Endothelial cell of umbilical vein (primary cell): Measurements from ENCODE around the gene MARK4. TPM values are rescaled to one million over a fixed set of nuclear protein-coding genes. Genes with fewer than 3 reads are reported as not detected.

Experiments
- BruUV-seq: library from RNA; stranded (reverse); fragments of 400-500 nt; replicated peaks from 2 replicates; lab custom pipeline; 2021; lab: Mats Ljungman, UMichigan
- CTCF ChIA-PET: fragments of 300-600, 350-600 bp; sonication (Branson Sonifier 250); formaldehyde crosslinking; loops from one replicate; lab custom pipeline; 2021; ENCODE audit warnings: antibody characterized with exemption, inconsistent platforms; lab: Charles Lee
- POLR2A ChIA-PET: fragments of 300-600, 350-600 bp; sonication (Branson Sonifier 250); formaldehyde crosslinking; loops from one replicate; lab custom pipeline; 2021; ENCODE audit warnings: antibody characterized with exemption, inconsistent platforms; lab: Charles Lee
- DNase-seq: peaks from one replicate; pipeline ENCODE4 v3.0.0-alpha.2; 2011; ENCODE audit warnings: low read depth, low spot score
- FAIRE-seq: peaks from 2 replicates; lab custom pipeline; 2011; peaks lifted over from hg19 to GRCh38; lab: Jason Lieb, UNC
- H2AFZ ChIP-seq: 2 replicates; pipeline ENCODE4 v1.6.0; 2012; ENCODE audit warnings: low read depth, low read length, control low read depth, inconsistent platforms
- H3K27ac ChIP-seq: 2 replicates; pipeline ENCODE4 v1.5.1; 2011; ENCODE audit warnings: low read depth, mild to moderate bottlenecking, control low read depth, low read length, moderate library complexity; ENCODE audit not compliant: insufficient read depth
- H3K27me3 ChIP-seq, 2 experiments: 2 replicates each; pipeline versions ENCODE4 v1.6.0 to v1.6.1; 2011; ENCODE audit warnings: low read length in 2 of 2, mixed read lengths in 1 of 2; ENCODE audit not compliant: control insufficient read depth in 2 of 2, insufficient read depth in 2 of 2
- H3K36me3 ChIP-seq, 2 experiments: 2 replicates in 1 of 2; 3 replicates in 1 of 2; pipeline ENCODE4 v1.5.1; 2011; ENCODE audit warnings: low read length in 2 of 2, mild to moderate bottlenecking in 1 of 2, moderate library complexity in 1 of 2; ENCODE audit not compliant: control insufficient read depth in 2 of 2, insufficient read depth in 2 of 2; ENCODE audit errors: extremely low read depth in 1 of 2
- H3K4me1 ChIP-seq: 3 replicates; pipeline ENCODE4 v1.5.1; 2011; ENCODE audit warnings: mild to moderate bottlenecking, low read length; ENCODE audit not compliant: control insufficient read depth, insufficient read depth; ENCODE audit errors: extremely low read depth
- H3K4me2 ChIP-seq: 2 replicates; pipeline ENCODE4 v1.6.1; 2011; ENCODE audit warnings: low read length, control low read depth, mixed read lengths; ENCODE audit not compliant: insufficient read depth
- H3K4me3 ChIP-seq, 3 experiments: fragments of 200-600 bp in 1 of 3; sonication (generic), shearing (Covaris generic) in 1 of 3; replicated peaks in 1 of 3; 2 replicates each; pipeline ENCODE4 v1.5.1; 2011 to 2016; ENCODE audit warnings: control low read depth in 3 of 3, low read length in 3 of 3, mild to moderate bottlenecking in 2 of 3, inconsistent platforms in 1 of 3, low read depth in 1 of 3, moderate library complexity in 1 of 3; ENCODE audit not compliant: insufficient read depth in 1 of 3
- H3K79me2 ChIP-seq: 2 replicates; pipeline ENCODE4 v1.6.0; 2012; ENCODE audit warnings: low read length, inconsistent platforms; ENCODE audit not compliant: control insufficient read depth, insufficient read depth
- H3K9ac ChIP-seq: replicated peaks from 2 replicates; pipeline ENCODE3; 2011; ENCODE audit warnings: low read length, control low read depth; ENCODE audit not compliant: insufficient read depth; ENCODE audit errors: extremely low read depth
- H3K9me1 ChIP-seq: replicated peaks from 3 replicates; pipeline ENCODE4 v1.6.0; 2011; ENCODE audit warnings: mild to moderate bottlenecking, low read length; ENCODE audit not compliant: control insufficient read depth, insufficient read depth; ENCODE audit errors: extremely low read depth
- H3K9me3 ChIP-seq: replicated peaks from 2 replicates; pipeline ENCODE4 v1.5.1; 2012; ENCODE audit warnings: low read length, inconsistent platforms; ENCODE audit not compliant: control insufficient read depth, insufficient read depth
- H4K20me1 ChIP-seq: replicated peaks from 2 replicates; pipeline ENCODE3; 2011; ENCODE audit warnings: mild to moderate bottlenecking, low read length; ENCODE audit not compliant: control insufficient read depth, insufficient read depth; ENCODE audit errors: extremely low read depth
- CTCF ChIP-seq, 2 donors: IDR thresholded peaks; 1 replicate in 1 of 2; 2 replicates in 1 of 2; pipeline ENCODE4 v1.5.1; 2011; ENCODE audit warnings: low read length in 2 of 2, mild to moderate bottlenecking in 2 of 2, moderate library complexity in 2 of 2, control low read depth in 1 of 2, inconsistent platforms in 1 of 2, low read depth in 1 of 2; ENCODE audit not compliant: insufficient read depth in 1 of 2; ENCODE audit errors: extremely low read depth in 1 of 2
- EZH2 ChIP-seq: IDR thresholded peaks from 2 replicates; pipeline ENCODE4 v1.6.1; 2012; ENCODE audit warnings: borderline replicate concordance, low read depth, mild to moderate bottlenecking, moderate library complexity, low read length, inconsistent platforms; ENCODE audit not compliant: severe bottlenecking
- FOS ChIP-seq: IDR thresholded peaks from 2 replicates; pipeline ENCODE4 v1.6.1; 2011; ENCODE audit warnings: mild to moderate bottlenecking, low read length, moderate library complexity, borderline replicate concordance; ENCODE audit not compliant: insufficient read depth
- GATA2 ChIP-seq: IDR thresholded peaks from 2 replicates; pipeline ENCODE4 v1.7.0; 2011; ENCODE audit warnings: low read depth, mild to moderate bottlenecking, moderate library complexity, mixed read lengths, low read length; ENCODE audit not compliant: insufficient read length, insufficient read depth
- JUN ChIP-seq: IDR thresholded peaks from 2 replicates; pipeline ENCODE4 v1.6.1; 2011; ENCODE audit warnings: borderline replicate concordance, low read depth; ENCODE audit not compliant: insufficient read length, insufficient read depth
- MAX ChIP-seq: IDR thresholded peaks from 2 replicates; pipeline ENCODE4 v1.6.1; 2011; ENCODE audit not compliant: insufficient read depth, insufficient read length
- MYC ChIP-seq: IDR thresholded peaks from one replicate; pipeline ENCODE4 v1.6.1; 2011; ENCODE audit warnings: mild to moderate bottlenecking, low read depth, low read length
- POLR2A ChIP-seq: IDR thresholded peaks from 2 replicates; pipeline ENCODE4 v1.6.1; 2012; ENCODE audit warnings: low read depth, mild to moderate bottlenecking, control low read depth, low read length
- POLR2AphosphoS5 ChIP-seq: IDR thresholded peaks from 2 replicates; pipeline ENCODE4 v1.6.1; 2012; ENCODE audit warnings: low read depth, mild to moderate bottlenecking, control low read depth, low read length, moderate library complexity; ENCODE audit not compliant: insufficient read depth
- dilution Hi-C: fragments of 300-500 bp; cut with MboI; formaldehyde crosslinking; loops from one replicate; pipeline ENCODE4 v1.15.0; 2019; ENCODE audit warnings: low sequenced_read_pairs; ENCODE audit not compliant: extremely low pct_ligation_motif_present
- intact Hi-C: fragments of 100-400 bp; cut with micrococcal nuclease; formaldehyde crosslinking; loops from one replicate; pipeline ENCODE4 v1.10.0; 2022
- polyA plus RNA-seq, 4 experiments: library from polyadenylated mRNA; depleted of rRNA in 3 of 4; stranded (reverse) in 3 of 4; unstranded in 1 of 4; fragments of >200 nt; gene quantifications; 2 replicates each; pipeline versions ENCODE4 v1.2.1 to v1.2.3, GENCODE V29; 2011 to 2012; ENCODE audit warnings: missing spikeins in 1 of 4
- total RNA-seq: library from RNA; stranded (reverse); gene quantifications from 2 replicates; pipeline ENCODE4 v1.2.3, GENCODE V29; 2021

The MARK4 gene
- total and polyA plus RNA-seq, 2 donors (not counting 3 experiments of a cell fraction or from before 2014, with no cell fraction given), result 13.9 to 51.6 TPM

GRCh38 chr19:45217957-45218334 is 33.1 kb upstream of the MARK4 start:
- H3K27me3 ChIP-seq, result no peaks in the 10 kb centered on the region
- H4K20me1 ChIP-seq, result no peaks in the 10 kb centered on the region
- no peaks in the 10 kb centered on the region for H3K9me1 ChIP-seq
- dilution Hi-C loops (no loop called here), intact Hi-C loops (no loop called here)
- no peak overlapping the region for H2AFZ ChIP-seq
- H3K36me3 ChIP-seq, result no peaks in the 10 kb centered on the region
- CTCF ChIA-PET, result no interaction called here
- no peaks in the 10 kb centered on the region for H3K79me2 ChIP-seq
- POLR2A ChIA-PET, result no interaction called here
- H3K4me1 ChIP-seq, result peaks cover 18% of the 10 kb centered on the region
- no peak overlapping the region for H3K27ac ChIP-seq
- FAIRE-seq, result no peak
- no peak for DNase-seq
- H3K9ac ChIP-seq, result no peak overlapping the region
- TF ChIP-seq POLR2A (no peak), FOS (no peak), GATA2 (no peak), MYC (no peak), CTCF (IDR thresholded peaks at IDR 0.05; ENCODE audit: extremely low read depth in 1 of 2, insufficient read depth in 1 of 2, low read depth in 1 of 2, low read length in 2 of 2) (no peak), EZH2 (no peak), POLR2AphosphoS5 (no peak), JUN (no peak), MAX (no peak)
- no peaks in the 10 kb centered on the region for H3K9me3 ChIP-seq
- no TSS peak for BruUV-seq
- H3K4me3 ChIP-seq, result no peak overlapping the region
- no peak overlapping the region for H3K4me2 ChIP-seq
